OCI-LY3 (cell line): ENCODE results near the gene LYZL2.
A peak's percentile ranks its signal among the peaks of the same experiment; 100 is the strongest.
"Not testable (repeated sequence)": the region's sequence is repeated elsewhere in the genome, so short reads cannot be mapped to it uniquely, and the experiment has no call there.

Experiments
- H2AFZ ChIP-seq: fragments of 200-600, 300-600 bp; shearing (Covaris generic); 2 replicates; pipeline ENCODE4 v1.6.0; 2014; ENCODE audit warnings: antibody characterized with exemption, low read depth, low read length
- H3K27ac ChIP-seq: fragments of 200-600, 300-600 bp; sonication (generic); 2 replicates; pipeline ENCODE4 v1.5.1; 2014; ENCODE audit warnings: mild to moderate bottlenecking, low read length, moderate library complexity, mixed read lengths
- H3K27me3 ChIP-seq: fragments of 200-600, 300-600 bp; sonication (generic); 2 replicates; pipeline ENCODE4 v1.6.1; 2014; ENCODE audit warnings: low read depth, low read length, mixed read lengths
- H3K36me3 ChIP-seq: fragments of 200-600, 300-600 bp; sonication (generic); replicated peaks from 2 replicates; pipeline ENCODE3; 2014; ENCODE audit warnings: low read depth, low read length, mixed read lengths
- H3K4me1 ChIP-seq: fragments of 300-600, 200-600 bp; sonication (generic); 2 replicates; pipeline ENCODE4 v1.6.1; 2014; ENCODE audit warnings: low read length, mixed read lengths
- H3K4me2 ChIP-seq: fragments of 200-600, 300-600 bp; sonication (generic); 2 replicates; pipeline ENCODE4 v1.6.1; 2014; ENCODE audit warnings: low read length, mixed read lengths
- H3K4me3 ChIP-seq: fragments of 300-600, 200-600 bp; sonication (generic); 2 replicates; pipeline ENCODE4 v1.5.1; 2014; ENCODE audit warnings: antibody characterized with exemption, mild to moderate bottlenecking, low read length, moderate library complexity
- H3K79me2 ChIP-seq: fragments of 300-600, 200-600 bp; shearing (Covaris generic); 2 replicates; pipeline ENCODE4 v1.6.1; 2014; ENCODE audit warnings: mild to moderate bottlenecking, low read length, mixed read lengths
- H3K9ac ChIP-seq: fragments of 300-600, 200-600 bp; shearing (Covaris generic); 2 replicates; pipeline ENCODE4 v1.6.0; 2014; ENCODE audit warnings: mild to moderate bottlenecking, low read length, moderate library complexity
- H3K9me3 ChIP-seq: fragments of 200-600, 300-600 bp; shearing (Covaris generic); 2 replicates; pipeline ENCODE4 v1.6.1; 2014; ENCODE audit warnings: low read length, mixed read lengths; ENCODE audit not compliant: insufficient read depth
- H4K20me1 ChIP-seq: fragments of 200-600, 300-600 bp; sonication (generic); 2 replicates; pipeline ENCODE4 v1.6.1; 2016; ENCODE audit warnings: low read length, mixed read lengths; ENCODE audit not compliant: insufficient read depth
- CTCF ChIP-seq: fragments of 200-600, 300-600 bp; sonication (generic); IDR thresholded peaks from 2 replicates; pipeline ENCODE4 v1.5.1; 2014; ENCODE audit warnings: antibody characterized with exemption, low read length, low read depth
- EZH2phosphoT487 ChIP-seq: fragments of 200-600 bp; shearing (Covaris generic); IDR thresholded peaks from 2 replicates; pipeline ENCODE4 v1.6.1; 2018; ENCODE audit warnings: antibody characterized with exemption, mixed run types, low read depth

LYZL2 gene

GRCh38 chr10:30642856-30643255, 13.3 kb upstream of the LYZL2 start:
- not testable (repeated sequence) for H3K4me3 ChIP-seq, H3K4me2 ChIP-seq, H3K79me2 ChIP-seq, H3K36me3 ChIP-seq, H3K27ac ChIP-seq, H3K9me3 ChIP-seq, H2AFZ ChIP-seq, H3K9ac ChIP-seq, H4K20me1 ChIP-seq, H3K4me1 ChIP-seq
- H3K27me3 ChIP-seq, result peaks cover 24% of the 10 kb centered on the region; the same call in 1 of the 2 replicates

GRCh38 chr10:30639946-30640786, 10.6 kb upstream of the LYZL2 start:
- Histone ChIP-seq H3K4me1 (peaks cover 3% of the 10 kb centered on the region; the same call in 1 of the 2 replicates), H2AFZ (no peak overlapping the region), H4K20me1 (no peaks in the 10 kb centered on the region), H3K79me2 (no peaks in the 10 kb centered on the region), H3K4me2 (no peak overlapping the region), H3K36me3 (no peaks in the 10 kb centered on the region), H3K9me3 (no peaks in the 10 kb centered on the region), H3K4me3 (no peak overlapping the region), H3K9ac (no peak overlapping the region), H3K27ac (no peak overlapping the region), H3K27me3 (peaks cover 43% of the 10 kb centered on the region)
- TF ChIP-seq CTCF (peak; percentile 61), EZH2phosphoT487 (no peak)

GRCh38 chr10:30637881-30638467, 8.4 kb upstream of the LYZL2 start:
- H2AFZ ChIP-seq, result no peak overlapping the region
- H3K27me3 ChIP-seq, result peaks cover 45% of the 10 kb centered on the region
- H3K4me1 ChIP-seq, result peaks cover 3% of the 10 kb centered on the region; the same call in 1 of the 2 replicates
- no peaks in the 10 kb centered on the region for H3K9me3 ChIP-seq
- H3K36me3 ChIP-seq, result no peaks in the 10 kb centered on the region
- no peak overlapping the region for H3K4me2 ChIP-seq
- H4K20me1 ChIP-seq, result no peaks in the 10 kb centered on the region
- H3K27ac ChIP-seq, result no peak overlapping the region
- H3K4me3 ChIP-seq, result no peak overlapping the region
- TF ChIP-seq EZH2phosphoT487, result no peak
- no peak for TF ChIP-seq CTCF
- H3K79me2 ChIP-seq, result no peaks in the 10 kb centered on the region
- H3K9ac ChIP-seq, result no peak overlapping the region

- no peak overlapping the region for H3K27ac ChIP-seq
- TF ChIP-seq CTCF, result no peak
- TF ChIP-seq EZH2phosphoT487, result no peak
- no peaks in the 10 kb centered on the region for H3K79me2 ChIP-seq
- H3K4me2 ChIP-seq, result no peak overlapping the region
- no peaks in the 10 kb centered on the region for H3K9me3 ChIP-seq
- peaks cover 28% of the 10 kb centered on the region for H3K27me3 ChIP-seq
- H3K4me3 ChIP-seq, result no peak overlapping the region
- no peaks in the 10 kb centered on the region for H3K4me1 ChIP-seq
- no peaks in the 10 kb centered on the region for H4K20me1 ChIP-seq
- H3K36me3 ChIP-seq, result no peaks in the 10 kb centered on the region
- no peak overlapping the region for H3K9ac ChIP-seq
- no peak overlapping the region for H2AFZ ChIP-seq
Measured at GRCh38 chr10:30631188-30631587, 1.6 kb upstream of the LYZL2 start.
